Adrenal gland (tissue), 5 donors: ENCODE data around the gene NOS2.
"Not testable (repeated sequence)": the region's sequence is repeated elsewhere in the genome, so short reads cannot be mapped to it uniquely, and the experiment has no call there.

Experiments used
- POLR2A ChIP-seq, 2 donors: fragments of 450-650 bp; IDR thresholded peaks; one replicate each; pipeline ENCODE4 v1.6.1; 2017; ENCODE audit warnings: antibody characterized with exemption in 2 of 2, mild to moderate bottlenecking in 2 of 2, moderate library complexity in 1 of 2
- TF ChIP-seq, protein P1 (sequence below), 6 experiments: fragments of 450-650 bp in 4 of 6; fragments of 200-600 bp in 2 of 6; sonication (generic) in 1 of 6; IDR thresholded peaks; 1 replicate in 5 of 6; 2 replicates in 1 of 6; pipeline versions ENCODE4 v1.5.1 to v1.8.0; 2016 to 2021; ENCODE audit warnings: antibody characterized with exemption in 6 of 6, mild to moderate bottlenecking in 2 of 6, moderate library complexity in 1 of 6
- donor health status: DM: no; HTN: no; CAD: no.

DNA sequence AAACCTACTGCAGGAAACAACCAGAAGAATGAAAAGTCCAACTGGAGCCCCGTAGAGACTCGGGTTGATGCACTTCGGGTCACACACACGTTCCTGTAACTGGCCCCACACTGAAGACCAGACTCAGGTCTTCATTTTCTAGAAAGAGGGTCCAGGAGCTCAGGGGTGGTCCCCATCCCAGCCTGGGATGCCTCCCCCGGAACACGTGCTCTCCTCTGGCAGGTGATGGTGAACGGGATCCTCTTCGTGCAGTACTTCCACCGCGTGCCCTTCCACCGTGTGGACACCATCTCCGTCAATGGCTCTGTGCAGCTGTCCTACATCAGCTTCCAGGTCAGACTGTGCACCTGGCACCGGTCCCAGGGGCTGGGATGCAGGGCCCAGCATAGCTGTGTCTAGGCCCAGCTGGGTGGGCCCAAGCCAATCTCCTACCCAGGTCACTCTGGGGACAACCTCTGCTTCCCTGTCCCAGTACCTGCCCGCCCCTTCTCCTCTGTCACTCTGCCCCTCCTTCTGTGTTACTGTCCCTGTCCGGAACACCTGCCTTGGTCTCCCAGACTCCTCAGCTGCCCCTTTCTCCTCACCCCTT, 50.7 kb downstream of the NOS2 start:
- TF ChIP-seq, protein P1, sequence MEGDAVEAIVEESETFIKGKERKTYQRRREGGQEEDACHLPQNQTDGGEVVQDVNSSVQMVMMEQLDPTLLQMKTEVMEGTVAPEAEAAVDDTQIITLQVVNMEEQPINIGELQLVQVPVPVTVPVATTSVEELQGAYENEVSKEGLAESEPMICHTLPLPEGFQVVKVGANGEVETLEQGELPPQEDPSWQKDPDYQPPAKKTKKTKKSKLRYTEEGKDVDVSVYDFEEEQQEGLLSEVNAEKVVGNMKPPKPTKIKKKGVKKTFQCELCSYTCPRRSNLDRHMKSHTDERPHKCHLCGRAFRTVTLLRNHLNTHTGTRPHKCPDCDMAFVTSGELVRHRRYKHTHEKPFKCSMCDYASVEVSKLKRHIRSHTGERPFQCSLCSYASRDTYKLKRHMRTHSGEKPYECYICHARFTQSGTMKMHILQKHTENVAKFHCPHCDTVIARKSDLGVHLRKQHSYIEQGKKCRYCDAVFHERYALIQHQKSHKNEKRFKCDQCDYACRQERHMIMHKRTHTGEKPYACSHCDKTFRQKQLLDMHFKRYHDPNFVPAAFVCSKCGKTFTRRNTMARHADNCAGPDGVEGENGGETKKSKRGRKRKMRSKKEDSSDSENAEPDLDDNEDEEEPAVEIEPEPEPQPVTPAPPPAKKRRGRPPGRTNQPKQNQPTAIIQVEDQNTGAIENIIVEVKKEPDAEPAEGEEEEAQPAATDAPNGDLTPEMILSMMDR (IDR thresholded peaks at IDR 0.05): not testable (repeated sequence)
- TF ChIP-seq POLR2A (IDR thresholded peaks at IDR 0.05): not testable (repeated sequence)
